Liver (tissue), 9 donors: ENCODE data around the gene DNAJC10. TPM values are rescaled to one million over a fixed set of nuclear protein-coding genes. Genes with fewer than 3 reads are reported as not detected.
A peak's percentile ranks its signal among the peaks of the same experiment; 100 is the strongest.
"Not testable (repeated sequence)": the region's sequence is repeated elsewhere in the genome, so short reads cannot be mapped to it uniquely, and the experiment has no call there.

Experiments used
- DNase-seq: peaks from one replicate; pipeline ENCODE4 v3.0.0-alpha.2; 2017; ENCODE audit warnings: low spot score
- H3K27ac ChIP-seq, 2 donors: one replicate each; pipeline ENCODE4 v1.7.0; 2013; ENCODE audit warnings: inconsistent platforms in 2 of 2, low read length in 2 of 2, control low read depth in 1 of 2, low read depth in 1 of 2, mild to moderate bottlenecking in 1 of 2
- H3K27me3 ChIP-seq, 4 donors: one replicate each; pipeline versions ENCODE4 v1.6.1 to v1.7.0; 2013; ENCODE audit warnings: low read length in 3 of 4, inconsistent platforms in 1 of 4, mild to moderate bottlenecking in 1 of 4, moderate library complexity in 1 of 4; ENCODE audit not compliant: control insufficient read depth in 4 of 4, insufficient read depth in 4 of 4
- H3K36me3 ChIP-seq, 4 donors: one replicate each; pipeline versions ENCODE4 v1.6.1 to v1.7.0; 2013; ENCODE audit warnings: low read length in 3 of 4, mild to moderate bottlenecking in 3 of 4, low read depth in 1 of 4, moderate library complexity in 1 of 4; ENCODE audit not compliant: control insufficient read depth in 4 of 4, insufficient read depth in 3 of 4
- H3K4me1 ChIP-seq, 4 donors: one replicate each; pipeline versions ENCODE4 v1.6.1 to v1.7.0; 2013; ENCODE audit warnings: low read length in 3 of 4, mild to moderate bottlenecking in 3 of 4, moderate library complexity in 1 of 4; ENCODE audit not compliant: control insufficient read depth in 4 of 4, insufficient read depth in 4 of 4
- H3K4me3 ChIP-seq, 3 donors: one replicate each; pipeline versions ENCODE4 v1.6.1 to v1.7.0; 2013; ENCODE audit warnings: low read length in 3 of 3, control low read depth in 1 of 3, low read depth in 1 of 3, mild to moderate bottlenecking in 1 of 3
- H3K9ac ChIP-seq, 2 donors: one replicate each; pipeline ENCODE4 v1.7.0; 2013; ENCODE audit warnings: low read length in 2 of 2, mild to moderate bottlenecking in 2 of 2, moderate library complexity in 2 of 2, control low read depth in 1 of 2, low read depth in 1 of 2
- H3K9me3 ChIP-seq, 4 donors: one replicate each; pipeline versions ENCODE4 v1.6.1 to v1.7.0; 2013; ENCODE audit warnings: low read length in 3 of 4; ENCODE audit not compliant: control insufficient read depth in 4 of 4
- FOXA1 ChIP-seq: IDR thresholded peaks from 2 replicates; pipeline ENCODE4 v1.6.1; 2016; ENCODE audit warnings: antibody characterized with exemption
- HNF4A ChIP-seq, 2 donors: conservative IDR thresholded peaks; 2 replicates each; pipeline ENCODE4 v1.6.1; 2016; ENCODE audit warnings: antibody characterized with exemption in 2 of 2, mild to moderate bottlenecking in 2 of 2
- JUND ChIP-seq, 2 donors: IDR thresholded peaks; 2 replicates each; pipeline ENCODE4 v1.6.1; 2016; ENCODE audit warnings: antibody characterized with exemption in 2 of 2
- RAD21 ChIP-seq, 2 donors: IDR thresholded peaks; 2 replicates each; pipeline ENCODE4 v1.6.1; 2016; ENCODE audit warnings: antibody characterized with exemption in 2 of 2, mild to moderate bottlenecking in 2 of 2
- SP1 ChIP-seq: IDR thresholded peaks from 2 replicates; pipeline ENCODE4 v1.6.1; 2018; ENCODE audit warnings: antibody characterized with exemption, mild to moderate bottlenecking
- YY1 ChIP-seq: IDR thresholded peaks from 2 replicates; pipeline ENCODE4 v1.6.1; 2016; ENCODE audit warnings: antibody characterized with exemption, mild to moderate bottlenecking
- WGBS: extraction: QIAGEN DNeasy Blood & Tissue Kit; methylation state at CpG from one replicate; pipeline ENCODE4 v1.1.7; 2013; 5-methylcytosine and 5-hydroxymethylcytosine counted together
- polyA plus RNA-seq, 2 donors: library from polyadenylated mRNA; stranded (reverse) in 1 of 2; unstranded in 1 of 2; fragments of 200-250 nt in 1 of 2; fragments of >200 nt in 1 of 2; fragmentation: Nextera tagmentation in 1 of 2; extraction: Ambion mirVana in 1 of 2; gene quantifications; one replicate each; pipeline versions ENCODE4 v1.2.1 to v1.2.3, GENCODE V29; 2013 to 2015
- total RNA-seq, 2 donors: library from RNA; depleted of rRNA; stranded (reverse); fragments of >200 nt; gene quantifications; one replicate each; pipeline ENCODE4 v1.2.3, GENCODE V29; 2014
- TF ChIP-seq, protein P1 (sequence below): fragments of 150-350 bp; IDR thresholded peaks from 2 replicates; pipeline ENCODE4 v1.5.1; 2017; ENCODE audit warnings: improper control_type of control experiment, low read depth, low read length; ENCODE audit not compliant: missing input control
- TF ChIP-seq, protein P2 (sequence below): IDR thresholded peaks from 2 replicates; pipeline ENCODE4 v1.6.1; 2016; ENCODE audit warnings: antibody characterized with exemption, mild to moderate bottlenecking
- donor health status: healthy.
- donor health status: healthy.
- donor health status: healthy.
- donor health status: healthy.
- donor health status: healthy.

The DNAJC10 gene
- total and polyA plus RNA-seq, 4 donors, result 16.3 to 46.4 (median 21.2) TPM

DNA sequence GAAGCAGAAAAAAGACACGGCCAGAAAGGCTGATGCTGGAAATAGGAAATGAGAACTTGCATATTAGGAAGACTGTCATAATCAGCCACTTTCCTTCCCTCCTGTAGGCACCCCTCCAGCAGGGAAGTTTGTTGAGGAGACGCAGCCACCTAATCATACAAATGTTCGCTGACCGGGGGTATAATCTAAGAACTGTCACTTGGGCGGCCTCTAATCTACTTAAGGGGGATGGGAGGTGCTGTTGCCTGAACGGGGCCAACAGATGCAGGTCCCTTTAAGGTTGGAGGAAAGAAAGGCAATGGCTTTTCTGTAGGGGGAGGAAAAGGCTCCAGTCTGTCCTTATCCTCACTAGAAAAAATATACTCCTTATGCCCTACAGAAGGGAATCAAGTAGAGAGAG, 50.6 kb downstream of the DNAJC10 start (continued):
- TF ChIP-seq, protein P1, sequence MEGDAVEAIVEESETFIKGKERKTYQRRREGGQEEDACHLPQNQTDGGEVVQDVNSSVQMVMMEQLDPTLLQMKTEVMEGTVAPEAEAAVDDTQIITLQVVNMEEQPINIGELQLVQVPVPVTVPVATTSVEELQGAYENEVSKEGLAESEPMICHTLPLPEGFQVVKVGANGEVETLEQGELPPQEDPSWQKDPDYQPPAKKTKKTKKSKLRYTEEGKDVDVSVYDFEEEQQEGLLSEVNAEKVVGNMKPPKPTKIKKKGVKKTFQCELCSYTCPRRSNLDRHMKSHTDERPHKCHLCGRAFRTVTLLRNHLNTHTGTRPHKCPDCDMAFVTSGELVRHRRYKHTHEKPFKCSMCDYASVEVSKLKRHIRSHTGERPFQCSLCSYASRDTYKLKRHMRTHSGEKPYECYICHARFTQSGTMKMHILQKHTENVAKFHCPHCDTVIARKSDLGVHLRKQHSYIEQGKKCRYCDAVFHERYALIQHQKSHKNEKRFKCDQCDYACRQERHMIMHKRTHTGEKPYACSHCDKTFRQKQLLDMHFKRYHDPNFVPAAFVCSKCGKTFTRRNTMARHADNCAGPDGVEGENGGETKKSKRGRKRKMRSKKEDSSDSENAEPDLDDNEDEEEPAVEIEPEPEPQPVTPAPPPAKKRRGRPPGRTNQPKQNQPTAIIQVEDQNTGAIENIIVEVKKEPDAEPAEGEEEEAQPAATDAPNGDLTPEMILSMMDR, result no peak
- TF ChIP-seq JUND (IDR thresholded peaks at IDR 0.05), result no peak

DNA sequence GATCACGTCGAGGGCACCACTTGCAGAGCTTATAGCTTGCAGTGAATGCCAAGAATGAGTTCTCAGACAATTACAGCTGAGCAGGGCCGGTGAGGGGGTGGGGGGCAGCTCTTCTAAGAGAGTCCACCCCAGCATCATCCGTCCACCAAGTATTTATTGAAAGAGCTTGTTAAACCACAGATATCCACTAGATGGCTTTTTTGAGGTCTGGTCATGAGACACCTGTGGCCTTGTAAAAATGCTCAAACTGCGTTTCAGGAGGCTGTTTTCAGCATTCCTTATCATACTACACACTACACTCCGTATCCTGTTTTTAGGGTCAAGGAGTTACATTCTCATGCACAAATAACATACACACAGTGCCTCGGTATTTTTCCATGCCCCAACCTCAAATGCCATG, 51.5 kb downstream of the DNAJC10 start:
- Histone ChIP-seq H3K9me3 (no peaks in the 10 kb centered on the region), H3K4me3 (no peak overlapping the region), H3K9ac (no peak overlapping the region), H3K36me3 (peaks cover 0 to 3% (median 0%) of the 10 kb centered on the region in 4 donors), H3K4me1 (peaks cover 0 to 1% (median 0%) of the 10 kb centered on the region in 4 donors), H3K27ac (no peak overlapping the region), H3K27me3 (no peaks in the 10 kb centered on the region)
- TF ChIP-seq HNF4A (conservative IDR thresholded peaks at IDR 0.05) (no peak), RAD21 (IDR thresholded peaks at IDR 0.05) (peak; percentile 57 to 78)
- TF ChIP-seq, protein P1, result peak; percentile 39
- 62% methylated on average over 7 of the region's 7 CpGs for WGBS
- DNase-seq, result no peak

DNA sequence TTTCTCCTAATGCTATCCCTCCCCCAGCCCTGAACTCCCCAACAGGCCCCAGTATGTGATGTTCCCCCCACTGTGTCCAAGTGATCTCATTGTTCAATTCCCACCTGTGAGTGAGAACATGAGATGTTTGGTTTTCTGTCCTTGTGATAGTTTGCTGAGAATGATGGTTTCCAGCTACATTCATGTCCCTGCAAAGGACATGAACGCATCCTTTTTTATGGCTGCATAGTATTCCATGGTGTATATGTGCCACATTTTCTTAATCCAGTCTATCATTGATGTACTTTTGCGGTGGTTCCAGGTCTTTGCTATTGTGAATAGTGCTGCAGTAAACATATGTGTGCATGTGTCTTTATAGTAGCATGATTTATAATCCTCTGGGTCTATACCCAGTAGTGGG, 52.9 kb downstream of the DNAJC10 start:
- not testable (repeated sequence) for H3K9me3 ChIP-seq, H3K4me3 ChIP-seq, DNase-seq, H3K27ac ChIP-seq, H3K9ac ChIP-seq, H3K36me3 ChIP-seq, H3K4me1 ChIP-seq, H3K27me3 ChIP-seq
- 98% methylated on average over 2 of the region's 2 CpGs for WGBS

DNA sequence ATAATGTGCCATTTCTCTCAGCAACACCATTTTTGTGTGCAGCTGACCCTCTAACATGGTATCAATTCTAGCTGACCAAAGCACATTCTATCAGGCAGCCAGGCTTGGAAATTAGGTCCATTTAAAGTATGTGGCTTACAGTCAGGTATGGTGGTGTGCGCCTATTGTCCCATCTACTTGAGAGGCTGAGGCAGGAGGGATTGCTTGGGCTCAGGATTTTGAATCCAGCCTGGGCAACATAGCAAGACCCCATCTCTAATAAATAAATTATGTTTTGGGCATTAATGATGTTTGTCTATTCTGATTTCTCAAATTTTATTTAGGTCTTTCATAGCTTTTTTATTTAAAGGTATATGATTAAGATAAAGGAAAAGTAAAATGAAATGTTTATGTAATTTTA, 63.3 kb downstream of the DNAJC10 start:
- Histone ChIP-seq H3K27me3 (no peaks in the 10 kb centered on the region), H3K4me3 (no peak overlapping the region), H3K27ac (no peak overlapping the region), H3K36me3 (peaks cover 0 to 3% (median 1%) of the 10 kb centered on the region in 4 donors), H3K9me3 (no peaks in the 10 kb centered on the region), H3K4me1 (peaks cover 0 to 5% (median 4%) of the 10 kb centered on the region in 4 donors), H3K9ac (no peak overlapping the region)
- no peak for TF ChIP-seq YY1
- no peak for TF ChIP-seq FOXA1
- no peak for TF ChIP-seq SP1
- no peak for TF ChIP-seq HNF4A (conservative IDR thresholded peaks at IDR 0.05)
- TF ChIP-seq, protein P2, sequence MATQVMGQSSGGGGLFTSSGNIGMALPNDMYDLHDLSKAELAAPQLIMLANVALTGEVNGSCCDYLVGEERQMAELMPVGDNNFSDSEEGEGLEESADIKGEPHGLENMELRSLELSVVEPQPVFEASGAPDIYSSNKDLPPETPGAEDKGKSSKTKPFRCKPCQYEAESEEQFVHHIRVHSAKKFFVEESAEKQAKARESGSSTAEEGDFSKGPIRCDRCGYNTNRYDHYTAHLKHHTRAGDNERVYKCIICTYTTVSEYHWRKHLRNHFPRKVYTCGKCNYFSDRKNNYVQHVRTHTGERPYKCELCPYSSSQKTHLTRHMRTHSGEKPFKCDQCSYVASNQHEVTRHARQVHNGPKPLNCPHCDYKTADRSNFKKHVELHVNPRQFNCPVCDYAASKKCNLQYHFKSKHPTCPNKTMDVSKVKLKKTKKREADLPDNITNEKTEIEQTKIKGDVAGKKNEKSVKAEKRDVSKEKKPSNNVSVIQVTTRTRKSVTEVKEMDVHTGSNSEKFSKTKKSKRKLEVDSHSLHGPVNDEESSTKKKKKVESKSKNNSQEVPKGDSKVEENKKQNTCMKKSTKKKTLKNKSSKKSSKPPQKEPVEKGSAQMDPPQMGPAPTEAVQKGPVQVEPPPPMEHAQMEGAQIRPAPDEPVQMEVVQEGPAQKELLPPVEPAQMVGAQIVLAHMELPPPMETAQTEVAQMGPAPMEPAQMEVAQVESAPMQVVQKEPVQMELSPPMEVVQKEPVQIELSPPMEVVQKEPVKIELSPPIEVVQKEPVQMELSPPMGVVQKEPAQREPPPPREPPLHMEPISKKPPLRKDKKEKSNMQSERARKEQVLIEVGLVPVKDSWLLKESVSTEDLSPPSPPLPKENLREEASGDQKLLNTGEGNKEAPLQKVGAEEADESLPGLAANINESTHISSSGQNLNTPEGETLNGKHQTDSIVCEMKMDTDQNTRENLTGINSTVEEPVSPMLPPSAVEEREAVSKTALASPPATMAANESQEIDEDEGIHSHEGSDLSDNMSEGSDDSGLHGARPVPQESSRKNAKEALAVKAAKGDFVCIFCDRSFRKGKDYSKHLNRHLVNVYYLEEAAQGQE, result no peak
- WGBS, result 98% methylated on average over 1 of the region's 1 CpG
- no peak for DNase-seq

DNA sequence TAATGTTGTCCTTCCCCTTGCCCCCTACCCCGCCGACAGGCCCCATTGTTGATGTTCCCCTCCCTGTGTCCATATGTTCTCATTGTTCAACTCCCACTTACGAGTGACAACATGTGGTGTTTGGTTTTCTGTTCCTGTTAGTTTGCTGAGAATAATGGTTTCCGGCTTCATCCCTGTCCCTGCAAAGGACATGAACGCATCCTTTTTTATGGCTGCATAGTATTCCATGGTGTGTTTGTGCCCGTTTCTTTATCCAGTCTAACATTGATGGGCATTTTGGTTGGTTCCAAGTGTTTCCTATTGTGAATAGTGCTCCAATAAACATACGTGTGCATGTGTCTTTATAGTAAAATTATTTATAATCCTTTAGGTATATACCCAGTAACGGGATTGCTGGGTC, 65.0 kb downstream of the DNAJC10 start:
- H3K27me3 ChIP-seq, H3K36me3 ChIP-seq, H3K4me3 ChIP-seq, H3K9ac ChIP-seq, DNase-seq, H3K9me3 ChIP-seq, H3K27ac ChIP-seq: not testable (repeated sequence)
- 91% methylated on average over 8 of the region's 8 CpGs for WGBS
- peaks cover 0 to 12% (median 10%) of the 10 kb centered on the region in 4 donors for H3K4me1 ChIP-seq

DNA sequence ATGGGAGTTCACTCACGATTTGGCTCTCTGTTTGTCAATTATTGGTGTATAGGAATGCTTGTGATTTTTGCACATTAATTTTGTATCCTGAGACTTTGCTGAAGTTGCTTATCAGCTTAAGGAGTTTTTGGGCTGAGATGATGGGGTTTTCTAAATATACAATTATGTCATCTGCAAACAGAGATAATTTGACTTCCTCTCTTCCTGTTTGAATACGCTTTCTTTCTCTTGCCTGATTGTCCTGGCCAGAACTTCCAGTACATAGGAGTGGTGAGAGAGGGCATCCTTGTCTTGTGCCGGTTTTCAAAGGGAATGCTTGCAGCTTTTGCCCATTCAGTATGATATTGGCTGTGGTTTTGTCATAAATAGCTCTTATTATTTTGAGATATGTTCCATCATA, 66.6 kb downstream of the DNAJC10 start:
- H3K27ac ChIP-seq, H3K9me3 ChIP-seq, H3K9ac ChIP-seq, DNase-seq, H3K4me3 ChIP-seq, H3K36me3 ChIP-seq, H3K27me3 ChIP-seq: not testable (repeated sequence)
- WGBS, result 73% methylated on average over 3 of the region's 3 CpGs
- H3K4me1 ChIP-seq, result peaks cover 0 to 12% (median 10%) of the 10 kb centered on the region in 4 donors
